Activated T-cell treated with anti-CD3 and anti-CD28 coated beads for 24 hours (primary cell): ENCODE results near the gene ZNF77.
"Not testable (repeated sequence)": the region's sequence is repeated elsewhere in the genome, so short reads cannot be mapped to it uniquely, and the experiment has no call there.

ENCODE experiments used
- DNase-seq: peaks from one replicate; pipeline ENCODE4 v3.0.0-alpha.2; 2020; ENCODE audit warnings: low read depth

Gene ZNF77

GRCh38 chr19:2944775-2945574 is at the start of gene ZNF77:
Gene ZNF77 (minus strand): TSS chr19:2944971. CDS start chr19:2944840, 131 bp downstream.
- peak; percentile 98 for DNase-seq

- no peak for DNase-seq
Measured at GRCh38 chr19:2993579-2993978, 48.8 kb upstream of the ZNF77 start.

- no peak for DNase-seq
Measured at GRCh38 chr19:2992958-2993357, 48.2 kb upstream of the ZNF77 start.

GRCh38 chr19:2992333-2992732 is 47.6 kb upstream of the ZNF77 start:
- not testable (repeated sequence) for DNase-seq

GRCh38 chr19:2989236-2989946 is 44.6 kb upstream of the ZNF77 start:
- no peak for DNase-seq

GRCh38 chr19:2988568-2988967 is 43.8 kb upstream of the ZNF77 start:
- no peak for DNase-seq

GRCh38 chr19:2987797-2988196 is 43.0 kb upstream of the ZNF77 start:
- DNase-seq: no peak

- no peak for DNase-seq
Measured at GRCh38 chr19:2986951-2987524, 42.3 kb upstream of the ZNF77 start.

- DNase-seq: no peak
Measured at GRCh38 chr19:2984215-2984528, 39.4 kb upstream of the ZNF77 start.

GRCh38 chr19:2983351-2984214 is 38.8 kb upstream of the ZNF77 start:
- no peak for DNase-seq

- DNase-seq: no peak
Measured at GRCh38 chr19:2982983-2983350, 38.2 kb upstream of the ZNF77 start.

GRCh38 chr19:2982561-2982960 is 37.8 kb upstream of the ZNF77 start:
- no peak for DNase-seq

GRCh38 chr19:2981898-2982297 is 37.1 kb upstream of the ZNF77 start:
- DNase-seq: no peak

- DNase-seq: no peak
Measured at GRCh38 chr19:2978772-2979171, 34.0 kb upstream of the ZNF77 start.

GRCh38 chr19:2978166-2978767 is 33.5 kb upstream of the ZNF77 start:
- no peak for DNase-seq

GRCh38 chr19:2977746-2978138 is 33.0 kb upstream of the ZNF77 start:
- DNase-seq: no peak

GRCh38 chr19:2977001-2977745 is 32.4 kb upstream of the ZNF77 start, which contains the start of gene TLE6:
Gene TLE6 (plus strand): TSS chr19:2977564. CDS start chr19:2978234, 670 bp downstream.
- peak; percentile 88 for DNase-seq

GRCh38 chr19:2976609-2977000 is 31.8 kb upstream of the ZNF77 start:
- no peak for DNase-seq

- DNase-seq: no peak
Measured at GRCh38 chr19:2974342-2975041, 29.7 kb upstream of the ZNF77 start.

- DNase-seq: no peak
Measured at GRCh38 chr19:2973229-2973628, 28.5 kb upstream of the ZNF77 start.
